Right forelimb (tissue), 1 donor: ENCODE data around the gene KRT8.
"Not testable (repeated sequence)": the region's sequence is repeated elsewhere in the genome, so short reads cannot be mapped to it uniquely, and the experiment has no call there.

Experiments
- DNase-seq: peaks from one replicate; pipeline ENCODE4 v3.0.0-alpha.2; 2018

Gene KRT8

GRCh38 chr12:52901715-52902541 is 2.9 kb downstream of the KRT8 start:
- no peak for DNase-seq

GRCh38 chr12:52900896-52901714 is 3.8 kb downstream of the KRT8 start:
- DNase-seq: no peak

GRCh38 chr12:52900166-52900895 is 4.5 kb downstream of the KRT8 start:
- no peak for DNase-seq

- no peak for DNase-seq
Observed at GRCh38 chr12:52899338-52900035, 5.4 kb downstream of the KRT8 start.

GRCh38 chr12:52896190-52897100 is 8.4 kb downstream of the KRT8 start:
- no peak for DNase-seq

- DNase-seq: no peak
Observed at GRCh38 chr12:52895726-52896189, 9.1 kb downstream of the KRT8 start.

GRCh38 chr12:52892974-52893373 is 11.9 kb downstream of the KRT8 start:
- no peak for DNase-seq

- DNase-seq: no peak
Observed at GRCh38 chr12:52892207-52892852, 12.5 kb downstream of the KRT8 start.

- no peak for DNase-seq
Observed at GRCh38 chr12:52891044-52891443, 13.8 kb downstream of the KRT8 start.

GRCh38 chr12:52890417-52890816 is 14.5 kb downstream of the KRT8 start:
- DNase-seq: no peak

- DNase-seq: peak; percentile 87
Observed at GRCh38 chr12:52884526-52885293, 20.2 kb downstream of the KRT8 start.

- DNase-seq: not testable (repeated sequence)
Observed at GRCh38 chr12:52880499-52880898, 24.4 kb downstream of the KRT8 start.

GRCh38 chr12:52879394-52880351 is 25.2 kb downstream of the KRT8 start:
- DNase-seq: peak; percentile 78

- DNase-seq: no peak
Observed at GRCh38 chr12:52878507-52879393, 26.1 kb downstream of the KRT8 start.

GRCh38 chr12:52877242-52877641 is 27.6 kb downstream of the KRT8 start:
- DNase-seq: no peak

- no peak for DNase-seq
Observed at GRCh38 chr12:52876372-52876771, 28.5 kb downstream of the KRT8 start.

- no peak for DNase-seq
Observed at GRCh38 chr12:52874573-52875435, 30.1 kb downstream of the KRT8 start.
